GM18502 (cell line): ENCODE data around the gene SLC25A23.
A peak's percentile ranks its signal among the peaks of the same experiment; 100 is the strongest.

Source experiments
- ATAC-seq: cut with Tn5 transposase; IDR thresholded peaks from one replicate; pipeline ENCODE4 v1.9.1; 2021; ENCODE audit warnings: mild to moderate bottlenecking; ENCODE audit not compliant: unreplicated experiment, poor library complexity

The SLC25A23 gene

GRCh38 chr19:6427131-6427530 lies 32.5 kb downstream of the SLC25A23 start:
- ATAC-seq = no peak

- ATAC-seq = no peak
These were observed 33.6 kb downstream of the SLC25A23 start for GRCh38 chr19:6425732-6426620.

DNA sequence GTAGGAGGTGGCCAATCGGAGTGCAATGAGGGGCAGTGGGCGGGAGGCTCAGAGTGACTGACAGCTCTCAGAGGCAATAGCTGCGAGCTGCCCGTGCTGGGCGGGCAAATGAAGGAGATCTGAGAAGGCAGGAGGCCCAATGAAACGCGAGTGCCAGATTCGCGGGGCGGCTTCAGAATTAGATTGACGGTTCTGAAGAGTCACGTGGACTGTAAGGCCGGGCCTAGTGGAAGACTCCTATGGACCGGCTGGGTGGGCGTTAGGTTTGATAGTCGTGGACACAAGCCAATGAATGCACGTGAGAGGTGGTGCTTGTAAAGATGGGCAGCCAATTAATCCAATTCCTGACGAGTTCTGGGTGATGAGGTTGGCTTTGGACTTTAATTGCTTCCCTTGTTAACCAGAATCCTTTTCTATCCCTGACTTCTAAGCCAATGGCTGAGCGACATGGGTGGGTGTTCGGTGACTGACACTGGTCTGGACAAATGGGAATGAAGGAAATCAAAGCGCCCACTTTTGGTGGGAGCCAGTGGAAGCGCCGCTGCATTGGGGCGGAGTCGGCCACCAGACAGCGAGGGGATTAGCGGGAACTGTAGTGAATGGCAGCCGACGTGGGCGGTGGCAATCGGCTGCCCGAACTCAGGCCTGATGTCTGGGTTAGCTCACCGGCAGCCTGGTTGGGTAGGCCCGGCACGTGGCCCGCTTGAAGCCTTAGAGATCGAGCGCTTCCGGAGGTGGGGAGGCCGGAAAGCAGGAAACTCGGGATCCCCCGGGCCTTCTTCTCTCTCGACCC lies 34.5 kb downstream of the SLC25A23 start:
- peak; percentile 87 for ATAC-seq

GRCh38 chr19:6424195-6424938 lies 35.2 kb downstream of the SLC25A23 start, which contains the start of gene KHSRP:
Gene KHSRP, minus strand, starts transcription at chr19:6424811. Its CDS starts 110 bp downstream, at chr19:6424701.
- ATAC-seq = no peak

GRCh38 chr19:6423499-6424194 lies 35.9 kb downstream of the SLC25A23 start:
- no peak for ATAC-seq

- ATAC-seq = no peak
These were observed 38.2 kb downstream of the SLC25A23 start for GRCh38 chr19:6421075-6422014.

- no peak for ATAC-seq
These were observed 41.0 kb downstream of the SLC25A23 start for GRCh38 chr19:6418562-6418932.

DNA sequence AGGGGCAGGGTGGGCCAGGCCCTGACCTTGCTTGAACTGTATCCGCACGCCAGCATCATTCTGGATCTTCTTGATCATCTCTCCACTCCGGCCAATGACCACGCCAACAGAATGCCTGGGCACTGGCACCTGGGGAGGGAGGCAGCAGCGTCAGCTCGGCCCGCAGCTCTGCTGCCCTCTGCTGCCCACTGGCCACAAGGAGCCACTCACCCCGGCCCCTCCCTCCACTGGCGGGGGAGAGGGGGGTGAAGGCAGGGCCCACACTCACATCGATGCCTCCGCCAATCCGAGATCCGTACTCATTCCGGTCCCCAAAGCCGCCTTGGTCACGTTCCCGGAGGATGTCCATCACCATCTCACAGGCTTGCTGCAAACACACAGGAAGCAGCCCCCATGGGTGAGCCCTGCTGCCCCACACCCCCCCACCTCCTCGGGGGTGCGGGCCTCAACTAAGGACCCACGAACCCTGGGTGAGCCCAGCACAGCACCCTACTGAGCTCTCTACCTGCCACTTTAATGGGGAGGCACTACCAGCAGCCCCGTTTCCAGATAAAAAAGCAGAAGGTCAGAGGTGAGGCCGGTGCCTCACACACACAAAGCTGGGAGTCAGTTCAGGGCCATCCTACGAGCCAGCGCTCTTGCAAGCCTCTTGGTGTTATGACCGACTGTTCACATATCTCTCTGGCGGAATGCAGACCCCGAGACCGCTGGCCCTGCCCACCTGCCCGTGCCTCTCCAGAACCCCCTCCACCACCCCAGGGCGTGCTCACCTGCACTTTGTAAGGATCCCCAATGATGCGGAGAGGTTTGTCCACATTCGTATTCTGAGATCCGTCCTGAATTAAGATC lies 41.7 kb downstream of the SLC25A23 start:
- no peak for ATAC-seq

- no peak for ATAC-seq
These were observed 42.8 kb downstream of the SLC25A23 start for GRCh38 chr19:6416658-6417405.

DNA sequence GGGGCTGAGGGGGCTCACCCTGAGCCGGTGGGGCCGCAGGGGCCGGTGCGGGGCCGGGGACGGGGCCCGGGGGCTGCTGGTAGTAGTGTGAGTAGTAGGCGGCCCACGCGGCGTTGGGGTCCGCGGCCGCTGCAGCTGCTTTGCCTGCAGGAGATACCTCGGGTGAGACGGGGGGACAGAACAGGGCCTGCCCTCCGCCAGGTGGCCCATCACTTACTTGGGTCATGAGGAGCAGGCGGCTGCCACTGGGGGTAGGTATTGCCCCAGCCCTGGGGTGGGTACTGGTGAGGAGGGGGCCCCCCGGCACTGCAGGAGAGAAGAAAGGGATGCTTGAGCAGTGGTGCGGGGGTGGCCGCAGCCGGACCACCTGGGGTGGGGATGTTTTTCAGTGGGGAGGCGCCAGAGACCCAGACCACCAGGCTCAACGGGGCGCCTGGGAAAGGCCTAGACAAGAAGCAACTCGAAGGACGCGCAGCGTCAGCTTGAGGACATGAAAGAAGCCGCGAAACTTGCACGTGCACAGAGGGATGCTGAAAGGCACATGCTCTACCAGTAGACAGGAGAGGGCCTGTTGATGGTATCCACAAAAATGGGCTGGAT lies 43.9 kb downstream of the SLC25A23 start:
- ATAC-seq = no peak

DNA sequence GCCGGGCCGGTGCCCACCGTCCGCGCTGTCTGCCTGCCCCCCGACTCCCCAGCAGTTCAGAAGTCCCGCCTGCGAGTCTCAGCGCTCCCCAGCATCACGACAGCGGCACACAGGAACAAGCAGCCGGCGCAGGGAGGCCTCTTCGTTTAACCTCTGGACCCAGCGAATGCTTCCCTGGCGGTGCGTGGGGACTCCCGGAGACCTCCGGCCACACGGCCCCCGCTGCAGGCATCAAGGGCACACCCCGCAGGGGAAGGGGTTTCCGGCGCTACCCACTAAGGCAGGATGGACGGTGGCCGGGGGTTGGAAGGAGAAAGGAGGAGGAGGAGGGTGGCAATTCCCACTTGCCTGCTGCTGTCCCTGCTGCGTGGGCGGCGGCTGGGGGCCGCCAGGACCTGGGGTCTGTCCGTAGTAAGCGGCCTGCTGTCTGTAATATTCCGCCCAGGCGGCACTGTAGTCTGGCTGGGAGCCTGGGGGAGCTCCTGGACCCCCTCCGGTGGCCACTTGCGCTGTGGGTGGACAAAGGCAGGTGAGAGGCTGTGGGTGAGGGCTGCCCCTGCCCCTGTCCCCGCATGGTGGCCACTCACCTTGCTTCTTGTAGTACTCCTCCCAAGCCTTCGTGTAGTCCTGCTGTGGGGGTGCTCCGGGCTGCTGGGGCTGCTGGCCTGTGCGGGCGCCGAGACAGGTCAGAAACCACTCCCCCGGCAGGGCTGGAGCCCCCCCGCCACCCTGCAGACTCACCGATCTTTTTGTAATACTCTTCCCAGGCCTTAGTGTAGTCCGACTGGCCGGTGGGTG lies 44.6 kb downstream of the SLC25A23 start:
- no peak for ATAC-seq

GRCh38 chr19:6413721-6414643 lies 45.6 kb downstream of the SLC25A23 start:
- ATAC-seq = no peak

GRCh38 chr19:6413291-6413690 lies 46.3 kb downstream of the SLC25A23 start:
- no peak for ATAC-seq

- ATAC-seq = no peak
These were observed 47.0 kb downstream of the SLC25A23 start for GRCh38 chr19:6412447-6413091.

- no peak for ATAC-seq
These were observed 47.5 kb downstream of the SLC25A23 start for GRCh38 chr19:6412061-6412446.
